Limb (tissue), 2 donors: ENCODE results near the gene DDX54.
"Not testable (repeated sequence)": the region's sequence is repeated elsewhere in the genome, so short reads cannot be mapped to it uniquely, and the experiment has no call there.

Experiments used
- DNase-seq, 2 donors: peaks; one replicate each; pipeline ENCODE4 v3.0.0-alpha.2; 2016; ENCODE audit errors: extremely low spot score in 2 of 2

DDX54 gene

GRCh38 chr12:113120670-113121370, 64.5 kb downstream of the DDX54 start:
- no peak for DNase-seq

DNA sequence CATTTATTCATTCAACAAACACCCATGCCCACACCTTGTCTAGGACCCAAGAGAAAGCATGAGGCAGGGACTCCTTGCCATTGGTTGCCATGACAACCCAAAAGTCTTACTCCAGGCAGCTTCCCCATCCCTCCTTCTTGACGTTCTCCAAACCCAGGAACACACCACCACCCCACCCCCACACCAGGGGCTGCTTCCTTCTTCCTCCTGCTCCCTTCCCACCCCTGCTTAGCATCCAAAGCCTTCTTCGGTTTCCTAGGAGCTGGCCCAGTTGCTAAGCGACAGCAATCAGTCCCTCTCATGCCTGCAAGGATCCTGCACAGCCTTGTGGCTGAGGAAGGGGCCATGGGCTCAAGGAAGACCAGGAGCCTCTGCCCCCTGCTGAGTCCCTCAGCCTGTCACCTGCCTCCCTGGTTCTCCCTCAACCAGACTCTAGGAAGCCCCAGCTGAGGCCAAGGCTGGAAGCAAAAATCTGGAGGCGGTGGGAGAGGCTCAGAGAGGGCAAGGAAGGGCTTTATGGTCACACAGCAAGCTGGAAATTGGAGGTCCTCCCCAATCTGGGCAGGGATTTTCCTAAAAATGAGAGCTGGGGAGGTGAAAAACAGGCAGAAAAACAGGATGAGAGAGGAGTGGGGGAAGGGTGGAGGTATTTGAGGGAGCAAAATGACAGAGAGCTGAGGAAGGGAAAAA, 65.2 kb downstream of the DDX54 start:
- DNase-seq = no peak

DNA sequence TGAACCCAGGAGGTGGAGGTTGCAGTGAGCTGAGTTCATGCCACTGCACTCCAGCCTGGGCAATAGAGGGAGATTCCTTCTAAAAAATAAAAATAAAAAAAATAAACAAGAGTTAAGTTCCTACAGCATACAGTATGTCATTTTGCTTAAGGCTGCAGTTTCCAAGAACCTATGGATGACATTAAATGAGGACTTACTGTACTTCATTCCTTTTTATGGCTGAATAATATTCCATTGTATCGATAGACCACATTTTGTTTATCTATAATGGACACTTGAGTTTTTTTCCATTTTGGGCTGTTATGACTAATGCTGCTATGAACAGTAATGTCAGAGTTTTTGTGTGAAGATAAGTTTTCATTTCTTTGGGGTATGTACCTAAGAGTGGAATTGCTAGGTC, 67.1 kb downstream of the DDX54 start:
- DNase-seq = no peak

DNA sequence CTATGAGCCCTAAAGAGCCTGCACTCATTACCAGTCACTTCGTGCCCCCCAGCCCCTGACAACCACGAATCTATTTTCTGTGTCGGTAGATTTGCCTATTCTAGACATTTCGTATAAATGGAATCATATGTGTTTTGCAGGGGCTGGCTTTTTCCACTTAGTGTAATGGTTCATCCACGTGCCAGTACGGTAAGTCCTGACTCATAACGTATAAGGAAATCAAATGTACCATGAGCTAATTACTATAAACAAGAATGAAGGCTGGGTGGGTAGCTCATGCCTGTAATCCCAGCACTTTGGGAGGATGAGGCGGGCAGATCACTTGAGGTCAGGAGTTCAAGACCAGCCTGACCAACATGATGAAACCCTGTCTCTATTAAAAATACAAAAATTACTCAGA, 67.6 kb downstream of the DDX54 start:
- not testable (repeated sequence) for DNase-seq

DNA sequence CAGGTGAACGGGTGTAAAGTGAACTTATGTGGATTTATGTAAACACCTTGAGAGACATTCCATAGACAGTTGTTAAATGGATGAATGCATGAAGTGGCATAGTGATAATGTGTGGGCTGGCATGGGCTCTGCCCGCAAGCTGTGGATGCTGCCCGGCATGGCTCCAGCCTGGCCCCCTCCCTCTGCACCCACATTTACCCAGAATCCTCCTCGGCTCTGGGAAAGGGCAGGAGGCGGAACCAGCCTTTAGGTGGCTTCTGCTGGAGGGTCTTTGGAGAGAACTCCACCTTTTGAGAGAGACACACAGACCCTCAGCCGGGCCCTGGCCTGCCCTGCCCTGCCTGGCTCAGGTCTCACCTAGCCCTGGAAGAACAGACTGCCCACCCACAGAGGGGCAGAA, 68.4 kb downstream of the DDX54 start:
- no peak for DNase-seq

- DNase-seq = no peak
Measured at GRCh38 chr12:113115455-113116126, 69.7 kb downstream of the DDX54 start.

- DNase-seq = no peak
Measured at GRCh38 chr12:113114447-113115178, 70.7 kb downstream of the DDX54 start.

DNA sequence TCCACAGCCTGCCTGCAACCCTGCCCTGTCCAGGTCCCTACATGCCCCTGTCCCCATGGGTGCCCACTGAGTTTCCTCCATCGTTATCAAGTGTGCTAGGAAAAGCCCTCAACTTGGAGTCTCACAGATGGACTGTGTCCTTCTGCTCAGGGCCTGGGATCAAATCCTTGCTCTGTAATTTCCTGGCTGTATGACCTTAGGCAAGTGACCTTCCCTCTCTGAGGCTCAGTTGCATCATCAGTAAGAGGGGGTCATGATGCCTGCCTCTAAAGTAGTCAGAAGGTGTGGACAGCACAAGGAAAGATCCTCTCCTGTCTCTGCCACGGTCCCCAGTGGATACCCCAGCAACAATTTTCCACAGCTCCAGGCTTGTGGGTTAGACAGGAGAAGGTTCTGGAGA, 71.9 kb downstream of the DDX54 start:
- DNase-seq = no peak

GRCh38 chr12:113112043-113112899, 73.0 kb downstream of the DDX54 start:
- no peak for DNase-seq

DNA sequence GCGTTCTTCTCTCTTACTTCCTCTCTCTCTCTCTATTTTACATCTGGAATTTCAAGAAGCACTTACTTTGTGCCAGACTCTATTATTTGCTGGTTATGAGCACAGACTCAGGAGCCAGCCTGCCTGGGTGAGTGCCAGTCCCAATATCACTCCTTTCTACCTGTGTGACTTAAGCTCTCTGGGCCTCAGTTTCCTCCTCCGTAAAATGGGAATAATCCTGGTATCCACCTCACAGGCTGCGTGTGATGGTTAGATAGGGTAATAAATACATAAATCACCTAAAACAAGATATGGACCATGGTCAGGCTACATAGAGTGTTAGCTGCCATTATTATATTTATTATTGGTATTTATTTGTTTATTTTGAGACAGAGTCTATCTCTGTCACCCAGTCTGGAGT, 74.0 kb downstream of the DDX54 start:
- no peak for DNase-seq

DNA sequence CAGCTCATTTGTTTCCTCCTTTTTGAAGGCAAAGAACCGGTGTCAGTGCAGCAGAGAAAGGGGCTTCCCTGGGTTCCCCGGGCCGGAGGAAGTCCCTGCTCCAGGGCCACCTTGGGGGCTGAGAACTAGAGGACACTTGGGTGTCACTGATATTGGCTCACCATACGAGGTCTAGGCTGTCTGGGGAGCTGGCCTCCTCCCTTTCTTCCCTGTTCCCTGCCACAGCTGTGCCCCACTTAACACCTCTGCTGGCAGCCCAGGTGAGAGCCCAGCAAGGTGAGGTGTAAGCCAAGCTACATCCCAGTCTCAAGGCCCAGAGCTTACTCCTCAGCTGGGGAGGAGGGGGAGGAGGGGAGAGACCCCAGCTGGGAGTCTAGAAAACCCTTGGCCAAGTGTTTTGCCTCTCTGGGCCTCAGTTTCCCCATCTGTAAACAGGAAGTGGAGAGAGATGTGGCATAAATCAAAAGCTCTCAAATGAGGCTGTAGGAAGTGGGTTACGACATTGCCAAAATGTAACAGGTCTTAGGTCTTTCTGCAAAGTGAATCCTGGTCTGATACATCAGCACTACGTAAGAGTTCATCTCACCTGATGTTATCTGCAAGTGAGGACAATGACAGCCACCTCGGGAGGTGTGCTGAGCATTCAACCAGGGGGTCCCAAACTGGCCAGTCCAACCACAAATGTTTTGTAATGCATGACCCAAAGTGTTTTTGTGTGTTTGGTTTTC, 75.2 kb downstream of the DDX54 start:
- DNase-seq = no peak

GRCh38 chr12:113109360-113109759, 75.9 kb downstream of the DDX54 start:
- no peak for DNase-seq

- no peak for DNase-seq
Measured at GRCh38 chr12:113108308-113108707, 77.0 kb downstream of the DDX54 start.
